HG03354 (cell line): ENCODE results near the gene EDA.
"Not testable (repeated sequence)": the region's sequence is repeated elsewhere in the genome, so short reads cannot be mapped to it uniquely, and the experiment has no call there.

Experiments used
- ATAC-seq: cut with Tn5 transposase; IDR thresholded peaks from one replicate; pipeline ENCODE4 v1.9.1; 2021; ENCODE audit warnings: mild to moderate bottlenecking; ENCODE audit not compliant: unreplicated experiment, poor library complexity, severe bottlenecking

The EDA gene

DNA sequence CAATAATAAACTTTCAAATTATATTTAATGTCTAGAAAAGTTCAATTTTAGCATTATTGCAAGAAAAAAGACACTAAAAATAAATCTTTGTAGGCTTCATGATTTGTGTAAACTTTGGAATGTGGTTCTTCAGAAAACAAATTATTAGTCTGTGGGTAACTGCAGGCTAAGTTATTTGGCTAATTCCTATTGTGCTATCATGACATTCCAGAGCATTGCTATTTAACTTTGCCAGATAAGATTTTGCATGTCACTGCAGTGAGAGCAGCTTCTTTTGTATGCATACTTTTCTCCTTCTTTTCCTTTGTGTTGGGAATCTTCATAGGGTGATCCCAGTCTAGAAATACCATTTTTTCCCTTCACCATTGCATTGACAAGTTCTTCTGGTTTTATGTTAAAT lies 303.8 kb downstream of the EDA start:
- ATAC-seq, result no peak

GRCh38 chrX:69932323-69932722 lies 316.4 kb downstream of the EDA start:
- no peak for ATAC-seq

- ATAC-seq, result no peak
These were observed 332.4 kb downstream of the EDA start for GRCh38 chrX:69948276-69948797.

GRCh38 chrX:69951753-69952152 lies 335.8 kb downstream of the EDA start:
- no peak for ATAC-seq

DNA sequence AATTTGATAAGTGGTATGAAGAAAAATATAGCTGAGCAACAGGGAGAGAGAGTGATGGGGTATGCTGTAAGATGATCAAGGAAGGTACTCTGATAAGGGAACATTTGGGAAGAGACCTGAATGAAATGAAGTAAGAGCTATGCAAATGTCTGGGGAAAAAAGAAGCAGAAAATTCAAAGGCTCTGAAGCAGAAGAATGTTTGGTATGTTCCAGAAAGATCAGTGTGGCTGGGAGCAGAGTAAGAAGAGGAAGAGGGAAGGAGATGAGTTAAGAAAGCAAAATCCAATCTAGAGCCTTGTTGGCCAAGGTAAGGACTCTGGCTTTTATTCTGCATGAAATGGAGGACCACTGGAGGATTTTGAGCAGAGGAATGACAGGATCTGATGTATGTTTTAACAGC lies 343.8 kb downstream of the EDA start:
- no peak for ATAC-seq

DNA sequence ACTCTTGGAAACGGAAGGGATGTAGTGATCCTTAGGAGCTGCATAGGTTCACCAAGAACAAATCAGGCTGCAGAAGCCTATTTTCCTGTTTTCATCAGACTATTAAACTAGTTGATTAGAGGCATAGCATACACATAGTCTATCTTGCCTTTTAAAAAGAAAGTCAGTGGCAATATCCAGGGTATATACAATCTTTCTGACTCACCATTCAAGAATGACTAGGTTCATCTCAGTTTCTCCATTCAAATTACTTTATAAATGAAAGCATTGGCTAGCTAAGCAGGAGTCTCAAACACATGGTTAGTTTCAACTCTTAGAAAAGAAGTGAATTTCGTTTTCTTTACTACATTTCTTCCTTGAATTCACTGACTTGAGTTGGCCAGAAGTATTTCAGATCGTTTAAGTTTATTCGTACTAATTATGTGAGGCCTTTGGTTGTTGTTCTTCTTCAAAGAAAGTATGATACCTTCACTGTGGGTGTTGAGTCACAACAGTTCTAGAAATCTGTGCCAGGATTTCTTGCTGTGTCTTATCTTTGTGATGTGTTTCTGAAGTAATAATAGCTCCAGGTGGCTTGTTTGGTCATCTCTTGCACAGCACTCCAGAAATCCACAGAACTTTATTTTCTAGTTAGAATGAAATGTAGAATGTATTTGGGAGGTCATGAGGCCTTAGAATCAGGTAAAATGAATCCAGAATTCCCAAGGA lies 345.6 kb downstream of the EDA start:
- no peak for ATAC-seq

DNA sequence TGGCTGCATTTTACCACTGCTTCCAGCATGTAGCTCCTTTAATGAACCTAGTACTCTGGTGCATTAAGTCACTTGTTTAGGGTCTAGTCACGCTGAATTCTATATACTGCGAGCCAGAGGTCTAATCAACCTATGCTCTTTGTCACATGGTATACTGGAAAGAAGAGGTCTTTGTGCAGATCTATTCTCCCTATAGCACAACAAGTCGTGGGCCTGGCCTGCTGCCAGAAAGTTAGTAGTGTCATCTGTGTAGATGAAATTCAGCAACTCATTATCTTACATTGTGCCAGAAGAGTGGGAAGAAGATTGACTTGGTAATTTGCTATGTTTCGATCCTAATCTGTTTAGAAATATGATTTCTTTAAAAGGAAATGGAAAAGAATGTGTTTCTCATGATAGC lies 353.0 kb downstream of the EDA start:
- ATAC-seq, result no peak

DNA sequence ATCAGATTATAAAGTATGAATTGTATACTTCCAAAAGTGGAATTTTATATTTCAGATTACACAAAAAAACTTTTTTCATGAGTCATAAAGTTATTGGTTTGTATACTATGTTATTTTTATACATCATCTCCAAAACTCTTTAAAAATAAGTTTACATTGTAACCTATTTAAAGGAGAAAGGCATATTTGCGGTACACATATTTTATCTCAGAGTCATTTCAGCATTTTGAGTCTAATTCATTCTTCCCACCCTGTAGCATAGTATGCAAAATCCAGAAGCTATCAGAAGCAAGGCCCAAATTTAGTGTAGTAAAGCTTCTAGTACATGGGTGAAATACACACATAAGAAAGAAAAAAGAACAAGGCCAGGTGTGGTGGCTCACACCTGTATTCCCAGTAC lies 353.5 kb downstream of the EDA start:
- ATAC-seq, result no peak

- no peak for ATAC-seq
These were observed 371.8 kb downstream of the EDA start for GRCh38 chrX:69987691-69988090.

- ATAC-seq, result no peak
These were observed 373.1 kb downstream of the EDA start for GRCh38 chrX:69988955-69989394.

GRCh38 chrX:69991685-69992084 lies 375.8 kb downstream of the EDA start:
- ATAC-seq, result no peak

- ATAC-seq, result no peak
These were observed 377.6 kb downstream of the EDA start for GRCh38 chrX:69993494-69993893.

DNA sequence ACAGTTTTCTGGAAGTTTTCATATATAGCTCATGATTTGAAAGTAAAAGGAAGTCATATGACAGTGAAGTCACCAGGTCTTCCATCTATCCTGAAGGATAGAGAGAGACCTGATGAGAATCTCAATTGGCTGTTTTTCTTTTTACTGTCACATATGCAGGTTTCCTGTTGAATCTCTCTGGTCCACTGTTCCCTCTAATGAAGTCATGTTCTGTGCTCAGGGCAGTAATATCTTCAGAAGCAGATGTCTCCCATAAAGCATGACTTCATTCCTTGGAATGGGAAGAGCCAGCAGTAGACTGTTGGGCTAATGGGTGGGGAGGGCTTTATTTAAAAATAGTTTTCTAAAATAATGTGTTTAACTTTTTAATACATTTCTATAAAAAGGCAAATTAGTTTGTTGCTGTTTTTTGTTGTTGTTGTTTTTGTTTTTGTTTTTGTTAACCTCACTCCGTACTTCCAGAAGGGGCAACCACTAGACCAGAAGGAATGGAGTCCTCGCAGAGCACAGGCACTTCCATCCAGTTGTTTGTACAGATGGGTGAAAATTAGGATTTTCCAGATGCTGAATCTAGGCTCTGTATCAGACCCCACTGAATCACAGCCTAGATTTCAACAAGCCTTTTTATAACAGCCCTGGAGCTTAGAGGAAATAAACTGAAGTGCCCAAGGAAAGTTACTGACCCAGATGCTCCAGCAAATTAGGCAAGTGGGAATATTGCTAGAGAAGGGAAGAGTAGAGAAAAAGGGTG lies 379.6 kb downstream of the EDA start:
- ATAC-seq, result no peak

GRCh38 chrX:69996113-69996468 lies 380.2 kb downstream of the EDA start:
- ATAC-seq, result no peak

- not testable (repeated sequence) for ATAC-seq
These were observed 382.4 kb downstream of the EDA start for GRCh38 chrX:69998299-69998698.

- no peak for ATAC-seq
These were observed 385.4 kb downstream of the EDA start for GRCh38 chrX:70001269-70001668.

DNA sequence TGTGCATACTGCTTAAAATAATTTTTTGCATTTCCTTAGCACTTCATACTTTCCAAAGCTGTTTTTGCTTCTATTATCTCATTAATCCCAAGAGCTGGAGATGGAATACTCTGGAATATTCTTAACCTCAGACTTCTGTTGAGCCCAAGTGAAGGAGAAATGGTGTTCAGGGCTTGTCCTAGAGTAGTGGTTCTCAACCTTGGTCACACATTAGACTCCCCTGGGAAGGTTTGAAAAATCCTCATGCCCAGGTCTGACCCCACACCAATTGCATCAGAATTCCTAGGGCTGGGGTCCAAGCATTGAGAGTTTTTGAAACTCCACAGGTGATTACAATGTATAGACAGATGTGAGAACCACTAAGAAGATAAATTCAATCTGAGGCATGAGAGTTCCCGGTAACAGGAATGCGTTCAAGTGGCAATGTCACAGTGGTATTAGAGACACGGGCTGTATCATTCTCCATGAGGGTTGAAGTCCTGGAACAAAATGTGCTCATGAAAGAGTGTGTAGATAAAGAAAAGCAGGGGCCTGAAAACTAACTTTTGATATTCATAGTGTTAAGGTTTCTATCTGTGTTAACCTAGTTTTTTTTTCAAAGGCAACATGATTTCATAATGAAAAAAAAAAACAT lies 385.9 kb downstream of the EDA start:
- ATAC-seq, result no peak

DNA sequence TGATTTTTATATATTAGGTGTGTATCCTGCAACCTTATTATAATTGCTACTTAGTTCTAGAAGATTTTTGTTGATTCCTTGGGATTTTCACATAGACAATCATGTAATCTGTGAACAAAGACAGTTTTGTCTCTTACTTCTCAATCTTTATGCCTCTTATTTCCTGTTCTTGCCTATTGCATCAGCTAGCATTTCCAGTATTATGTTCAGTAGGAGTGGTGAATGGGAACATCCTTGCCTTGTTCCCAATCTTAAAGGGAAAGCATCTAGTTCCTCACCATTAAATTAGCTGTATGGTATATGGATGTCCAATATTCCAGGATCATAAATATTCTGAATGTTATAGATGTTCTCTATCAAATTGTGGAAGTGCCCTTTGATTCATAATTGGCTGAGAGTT lies 392.0 kb downstream of the EDA start:
- no peak for ATAC-seq

DNA sequence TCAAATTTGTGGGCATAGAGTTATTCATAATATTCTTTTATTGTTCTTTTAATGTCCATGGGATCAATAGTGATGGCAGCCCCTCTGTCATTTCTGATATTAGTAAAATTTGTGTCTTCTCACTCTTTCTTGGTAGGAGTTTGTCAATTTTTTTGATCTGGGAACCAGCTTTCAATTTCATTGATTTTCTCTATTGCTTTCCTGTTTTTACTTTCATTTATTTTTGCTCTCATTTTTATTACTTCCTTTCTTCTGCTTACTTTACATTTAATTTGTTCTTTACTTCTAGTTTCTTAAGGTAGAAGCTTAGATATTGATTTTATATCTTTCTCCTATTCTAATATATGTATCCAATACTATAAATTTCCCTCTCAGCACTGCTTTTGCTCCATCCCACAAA lies 393.1 kb downstream of the EDA start:
- no peak for ATAC-seq

- ATAC-seq, result no peak
These were observed 394.1 kb downstream of the EDA start for GRCh38 chrX:70009970-70010369.

- no peak for ATAC-seq
These were observed 396.8 kb downstream of the EDA start for GRCh38 chrX:70012756-70013155.
